HFF-Myc (cell line): ENCODE results near the gene GYG2.

ENCODE experiments used
- DNase-seq: peaks from one replicate; pipeline ENCODE4 v3.0.0-alpha.2; 2011; ENCODE audit warnings: low read depth; ENCODE audit errors: extremely low read depth
- H3K4me3 ChIP-seq: replicated peaks from 2 replicates; pipeline ENCODE4 v1.5.1; 2011; ENCODE audit warnings: low read depth, mild to moderate bottlenecking, control low read depth, low read length
- TF ChIP-seq, protein P1 (sequence below): IDR thresholded peaks from 2 replicates; pipeline ENCODE4 v1.5.1; 2012; ENCODE audit warnings: mild to moderate bottlenecking, low read depth, low read length, control low read depth; ENCODE audit errors: missing control alignments

GYG2 gene

DNA sequence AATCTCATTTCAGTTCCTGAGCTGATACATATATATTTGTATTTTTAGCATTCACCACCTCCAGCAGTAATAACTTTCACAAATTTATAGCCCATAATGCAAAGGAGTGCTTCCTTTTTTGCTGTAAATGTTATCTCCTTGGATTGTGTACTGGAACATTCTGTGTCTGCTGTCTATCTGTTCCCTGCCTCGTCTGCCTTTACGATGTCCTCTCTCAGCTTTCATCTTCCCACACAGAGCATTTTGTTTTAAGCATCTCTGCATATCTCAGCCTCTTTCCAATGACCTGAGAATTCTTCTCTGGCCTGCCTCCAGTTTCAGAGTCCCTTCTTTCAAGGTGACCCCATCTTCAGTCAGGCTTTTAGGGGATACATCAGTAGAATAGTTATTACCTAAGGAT lies 43.1 kb downstream of the GYG2 start:
- DNase-seq: no peak
- TF ChIP-seq, protein P1, sequence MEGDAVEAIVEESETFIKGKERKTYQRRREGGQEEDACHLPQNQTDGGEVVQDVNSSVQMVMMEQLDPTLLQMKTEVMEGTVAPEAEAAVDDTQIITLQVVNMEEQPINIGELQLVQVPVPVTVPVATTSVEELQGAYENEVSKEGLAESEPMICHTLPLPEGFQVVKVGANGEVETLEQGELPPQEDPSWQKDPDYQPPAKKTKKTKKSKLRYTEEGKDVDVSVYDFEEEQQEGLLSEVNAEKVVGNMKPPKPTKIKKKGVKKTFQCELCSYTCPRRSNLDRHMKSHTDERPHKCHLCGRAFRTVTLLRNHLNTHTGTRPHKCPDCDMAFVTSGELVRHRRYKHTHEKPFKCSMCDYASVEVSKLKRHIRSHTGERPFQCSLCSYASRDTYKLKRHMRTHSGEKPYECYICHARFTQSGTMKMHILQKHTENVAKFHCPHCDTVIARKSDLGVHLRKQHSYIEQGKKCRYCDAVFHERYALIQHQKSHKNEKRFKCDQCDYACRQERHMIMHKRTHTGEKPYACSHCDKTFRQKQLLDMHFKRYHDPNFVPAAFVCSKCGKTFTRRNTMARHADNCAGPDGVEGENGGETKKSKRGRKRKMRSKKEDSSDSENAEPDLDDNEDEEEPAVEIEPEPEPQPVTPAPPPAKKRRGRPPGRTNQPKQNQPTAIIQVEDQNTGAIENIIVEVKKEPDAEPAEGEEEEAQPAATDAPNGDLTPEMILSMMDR: no peak
- H3K4me3 ChIP-seq: no peak overlapping the region

DNA sequence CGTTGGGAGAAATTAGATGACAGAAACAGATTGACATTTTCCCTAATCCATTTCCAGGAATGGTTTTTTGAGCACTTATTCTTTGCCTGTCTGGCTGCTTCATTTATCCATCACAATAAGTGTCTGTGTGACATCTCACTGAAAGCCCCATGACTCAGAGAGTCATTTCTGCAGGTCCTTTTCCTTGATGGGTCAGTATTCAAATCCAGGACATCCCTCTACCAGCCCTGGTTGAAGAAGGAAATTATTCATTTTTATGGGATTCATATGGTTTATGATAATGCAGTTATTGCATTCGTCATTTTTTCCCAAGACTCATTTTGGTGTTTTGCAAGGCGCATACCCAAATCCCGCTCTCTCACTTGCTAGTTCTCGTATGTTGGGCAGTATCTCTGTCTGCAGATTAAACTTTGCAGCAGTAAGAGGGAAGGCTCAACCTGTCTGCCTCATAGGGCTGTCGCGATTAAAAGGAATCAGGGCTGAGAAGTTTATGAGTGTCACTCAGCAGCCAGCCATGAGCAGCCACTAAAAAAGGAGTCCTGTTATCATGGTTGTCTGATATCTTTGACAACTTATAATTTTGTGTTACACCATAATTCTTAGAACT lies 44.0 kb downstream of the GYG2 start:
- no peak overlapping the region for H3K4me3 ChIP-seq
- TF ChIP-seq, protein P1: no peak
- DNase-seq: no peak

DNA sequence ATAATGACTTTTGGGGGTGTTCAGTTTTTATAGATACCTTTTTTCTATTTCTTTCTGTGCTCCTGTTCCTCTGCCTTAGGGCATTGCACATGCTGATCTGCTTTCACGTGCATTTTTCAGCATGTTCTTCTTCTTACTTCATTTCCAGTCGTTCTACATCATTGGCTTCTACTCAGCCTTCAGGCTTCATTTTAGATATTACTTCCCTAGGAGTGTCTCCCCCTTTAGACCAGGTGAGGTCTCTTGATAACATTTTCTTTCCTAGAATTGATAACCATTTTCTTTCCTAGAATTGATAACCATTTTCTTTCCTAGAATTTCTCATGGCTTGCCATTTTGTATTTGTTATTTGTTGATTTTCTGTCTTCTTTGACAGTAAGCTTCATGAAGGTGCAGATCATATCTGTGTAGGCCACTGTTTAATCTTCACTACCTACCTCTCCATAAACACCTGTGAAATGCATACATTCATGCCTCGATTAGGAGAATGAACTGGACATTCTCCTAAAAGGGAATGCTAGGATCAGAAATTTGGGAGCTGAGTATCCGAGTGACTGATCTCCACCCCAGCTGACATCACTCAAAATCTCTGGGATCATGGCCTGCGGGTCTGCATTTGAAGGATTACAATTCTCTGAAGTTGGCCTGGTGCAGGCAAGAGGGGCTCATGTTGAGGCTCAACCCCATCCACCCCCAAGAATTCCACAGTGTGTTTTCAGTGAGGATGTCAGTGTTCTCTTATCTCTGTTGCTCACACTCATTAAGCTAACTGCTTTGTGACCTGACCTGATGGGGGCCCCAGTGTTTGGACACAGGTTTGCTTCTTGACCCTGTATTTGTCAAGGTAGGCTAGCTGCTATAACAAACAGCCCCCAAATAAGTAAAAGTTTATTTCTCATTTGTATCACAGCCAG lies 45.7 kb downstream of the GYG2 start:
- TF ChIP-seq, protein P1: no peak
- DNase-seq: no peak
- H3K4me3 ChIP-seq: no peak overlapping the region

DNA sequence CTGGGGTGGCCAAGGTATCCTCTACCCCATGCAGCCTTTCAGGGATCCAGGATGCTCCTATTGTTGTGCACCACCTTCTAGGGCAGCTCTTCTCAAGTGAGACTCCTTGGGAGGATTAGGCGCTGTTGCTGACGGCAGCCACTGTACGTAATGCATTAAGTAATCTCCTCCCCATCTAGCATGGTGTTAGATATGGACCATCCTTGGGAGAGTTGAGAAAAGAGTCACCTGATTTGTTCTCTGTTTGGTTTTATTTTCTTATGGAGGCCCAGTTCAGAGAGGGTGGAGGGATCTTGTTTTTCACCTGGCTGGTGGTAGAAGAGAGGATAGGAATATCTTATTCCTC lies 46.4 kb downstream of the GYG2 start:
- no peak overlapping the region for H3K4me3 ChIP-seq
- DNase-seq: no peak
- TF ChIP-seq, protein P1: no peak

DNA sequence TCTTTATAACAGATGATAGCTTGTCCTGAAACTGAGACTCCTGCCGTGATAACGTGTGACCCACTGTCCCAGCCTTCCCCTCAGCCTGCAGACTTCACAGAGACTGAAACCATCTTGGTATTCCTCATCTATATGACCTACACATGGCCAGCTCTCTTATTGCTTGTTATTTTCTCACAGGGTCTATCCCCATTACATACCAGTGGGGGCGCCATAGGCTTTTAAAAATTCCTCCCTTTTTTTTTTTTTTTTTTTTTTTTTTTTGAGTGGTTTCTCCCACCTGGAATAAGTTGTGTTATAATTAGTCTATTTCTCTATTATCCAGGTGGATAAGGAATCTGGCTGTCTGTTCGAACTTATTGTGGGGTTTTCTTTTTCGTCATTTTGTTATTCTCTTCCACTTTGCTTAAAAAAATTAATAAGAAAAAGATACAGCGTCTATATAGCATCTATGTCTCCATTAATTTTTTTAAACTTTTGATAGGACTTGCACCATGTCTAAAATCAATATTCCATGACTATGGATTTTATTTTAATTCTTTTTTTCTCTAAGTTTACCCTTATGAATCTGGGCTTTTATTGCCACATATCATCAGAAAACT lies 47.2 kb downstream of the GYG2 start:
- H3K4me3 ChIP-seq: no peak overlapping the region
- DNase-seq: no peak
- TF ChIP-seq, protein P1: peak; percentile 23

DNA sequence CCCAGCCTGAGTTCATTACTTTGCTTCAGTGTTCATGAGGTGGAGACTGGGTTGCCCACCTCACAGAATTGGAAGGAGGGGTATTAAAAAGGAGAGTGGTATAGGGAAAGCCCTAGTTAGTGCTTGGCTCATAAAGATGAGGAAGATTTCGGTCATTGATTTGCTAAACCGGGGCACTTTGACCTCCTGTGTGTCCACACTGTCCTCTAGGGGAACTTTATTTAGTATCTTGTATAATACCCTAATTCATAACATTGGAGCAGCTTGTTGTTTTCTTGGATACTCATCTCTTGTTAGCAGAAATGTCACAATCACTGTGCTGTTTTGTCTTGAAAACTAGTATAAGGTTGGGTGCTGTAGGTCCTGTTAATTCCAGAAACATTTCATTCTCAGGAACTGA lies 49.8 kb downstream of the GYG2 start:
- no peak for DNase-seq
- TF ChIP-seq, protein P1: no peak
- H3K4me3 ChIP-seq: no peak overlapping the region
